AG09309 (cell line): Measurements from ENCODE around the gene SLC22A13.

ENCODE experiments used
- DNase-seq: peaks from one replicate; pipeline ENCODE4 v3.0.0-alpha.2; 2010; ENCODE audit warnings: low read depth
- H3K4me3 ChIP-seq: 2 replicates; pipeline ENCODE4 v1.5.1; 2011; ENCODE audit warnings: mild to moderate bottlenecking, low read depth, low read length, moderate library complexity; ENCODE audit not compliant: control insufficient read depth
- TF ChIP-seq, protein P1 (sequence below): IDR thresholded peaks from 2 replicates; pipeline ENCODE4 v1.5.1; 2011; ENCODE audit warnings: mild to moderate bottlenecking, low read depth, low read length, inconsistent platforms; ENCODE audit not compliant: insufficient read depth, control insufficient read depth; ENCODE audit errors: missing control alignments

SLC22A13 gene

DNA sequence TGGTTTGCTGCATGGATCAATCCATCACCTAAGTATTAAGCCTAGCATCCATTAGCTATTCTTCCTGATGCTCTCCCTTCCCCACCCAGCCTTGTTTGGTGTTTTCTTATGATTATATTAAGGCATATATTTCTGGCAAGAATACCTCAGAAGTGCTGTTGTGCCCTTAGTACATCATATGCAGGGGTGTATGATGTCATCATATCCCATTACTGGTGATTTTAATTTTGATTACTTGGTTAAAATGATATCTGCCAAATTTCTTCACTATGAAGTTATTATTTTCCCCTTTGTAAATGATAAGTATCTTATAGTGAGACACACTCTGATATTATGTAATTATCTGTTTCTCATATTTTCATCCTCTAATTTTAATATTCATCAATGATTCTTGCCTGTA lies 31.9 kb downstream of the SLC22A13 start:
- DNase-seq = no peak
- TF ChIP-seq, protein P1, sequence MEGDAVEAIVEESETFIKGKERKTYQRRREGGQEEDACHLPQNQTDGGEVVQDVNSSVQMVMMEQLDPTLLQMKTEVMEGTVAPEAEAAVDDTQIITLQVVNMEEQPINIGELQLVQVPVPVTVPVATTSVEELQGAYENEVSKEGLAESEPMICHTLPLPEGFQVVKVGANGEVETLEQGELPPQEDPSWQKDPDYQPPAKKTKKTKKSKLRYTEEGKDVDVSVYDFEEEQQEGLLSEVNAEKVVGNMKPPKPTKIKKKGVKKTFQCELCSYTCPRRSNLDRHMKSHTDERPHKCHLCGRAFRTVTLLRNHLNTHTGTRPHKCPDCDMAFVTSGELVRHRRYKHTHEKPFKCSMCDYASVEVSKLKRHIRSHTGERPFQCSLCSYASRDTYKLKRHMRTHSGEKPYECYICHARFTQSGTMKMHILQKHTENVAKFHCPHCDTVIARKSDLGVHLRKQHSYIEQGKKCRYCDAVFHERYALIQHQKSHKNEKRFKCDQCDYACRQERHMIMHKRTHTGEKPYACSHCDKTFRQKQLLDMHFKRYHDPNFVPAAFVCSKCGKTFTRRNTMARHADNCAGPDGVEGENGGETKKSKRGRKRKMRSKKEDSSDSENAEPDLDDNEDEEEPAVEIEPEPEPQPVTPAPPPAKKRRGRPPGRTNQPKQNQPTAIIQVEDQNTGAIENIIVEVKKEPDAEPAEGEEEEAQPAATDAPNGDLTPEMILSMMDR = no peak
- no peak overlapping the region for H3K4me3 ChIP-seq

DNA sequence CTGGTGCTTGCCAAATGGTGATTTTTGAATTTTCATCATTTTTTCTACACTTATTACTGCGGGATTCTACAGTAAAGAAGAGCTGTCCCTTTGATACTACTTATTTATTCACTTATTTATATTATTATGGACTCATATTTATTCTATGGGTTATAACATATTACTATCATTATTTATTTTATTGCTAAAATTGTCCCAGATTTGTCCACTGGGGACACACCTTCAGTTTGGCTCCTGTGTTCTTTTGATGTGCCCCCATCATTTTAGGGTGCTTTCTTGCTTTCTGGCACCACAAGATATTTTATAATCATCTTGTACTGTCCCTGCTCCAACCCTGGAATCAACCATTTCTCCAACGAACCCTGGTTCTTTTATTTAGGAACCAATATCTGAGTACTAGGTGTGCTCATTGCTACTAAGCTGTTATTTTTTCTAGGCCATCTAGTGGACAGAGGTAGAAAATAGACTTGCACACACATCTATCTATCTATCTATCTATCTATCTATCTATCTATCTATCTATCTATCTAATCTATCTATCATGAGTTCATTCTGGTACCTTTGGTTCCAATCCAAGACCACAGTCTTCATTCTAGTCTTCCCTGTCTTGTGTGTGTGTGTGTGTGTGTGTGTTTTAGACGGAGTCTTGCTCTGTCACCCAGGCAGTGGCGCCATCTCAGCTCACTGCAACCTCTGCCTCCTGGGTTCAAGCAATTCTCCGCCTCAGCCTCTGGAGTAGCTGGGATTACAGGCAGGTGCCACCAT lies 32.5 kb downstream of the SLC22A13 start:
- no peak overlapping the region for H3K4me3 ChIP-seq
- TF ChIP-seq, protein P1 = peak; percentile 45
- no peak for DNase-seq

DNA sequence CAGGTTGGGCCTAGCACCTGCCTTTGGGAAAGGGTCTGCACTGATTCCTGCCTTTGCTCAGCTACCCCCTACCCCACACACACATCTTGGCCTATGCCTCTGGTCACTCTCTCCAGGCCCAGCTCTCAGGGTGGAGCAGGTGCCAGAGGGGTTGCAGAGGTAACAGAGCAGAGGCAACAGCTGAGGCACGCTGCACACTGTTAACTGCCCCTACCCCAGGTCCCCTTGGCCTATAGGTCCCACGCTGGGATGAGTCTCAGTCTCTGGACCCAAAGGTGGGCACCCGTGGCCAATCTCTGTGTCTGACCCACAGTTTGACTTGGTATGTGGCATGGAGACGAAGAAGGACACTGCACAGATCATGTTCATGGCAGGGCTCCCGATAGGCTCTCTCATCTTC lies 41.3 kb downstream of the SLC22A13 start:
- no peak overlapping the region for H3K4me3 ChIP-seq
- no peak for DNase-seq
- TF ChIP-seq, protein P1 = no peak

DNA sequence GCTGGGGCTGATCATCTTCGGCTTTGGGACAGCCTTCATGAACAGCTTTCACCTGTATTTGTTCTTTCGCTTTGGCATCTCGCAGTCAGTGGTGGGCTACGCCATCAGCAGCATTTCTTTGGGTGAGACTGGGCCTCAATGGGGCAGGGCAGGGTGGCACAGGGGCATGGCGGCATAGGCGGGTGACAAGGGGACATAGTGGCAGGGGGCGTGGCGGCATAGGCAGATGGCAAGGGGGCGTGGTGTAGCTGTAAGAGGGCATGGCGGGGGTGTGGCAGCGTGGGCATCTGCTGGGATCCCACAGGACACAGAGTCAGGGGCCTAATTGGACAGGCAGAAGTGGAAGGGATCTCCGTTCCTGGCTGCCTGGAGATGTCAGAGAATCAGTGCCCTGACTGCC lies 42.0 kb downstream of the SLC22A13 start:
- TF ChIP-seq, protein P1 = no peak
- H3K4me3 ChIP-seq = no peak overlapping the region
- no peak for DNase-seq

GRCh38 chr3:38308456-38308855 lies 42.8 kb downstream of the SLC22A13 start:
- no peak overlapping the region for H3K4me3 ChIP-seq
- no peak for DNase-seq
- TF ChIP-seq, protein P1 = no peak

GRCh38 chr3:38311476-38311875 lies 45.9 kb downstream of the SLC22A13 start:
- DNase-seq = no peak
- H3K4me3 ChIP-seq = no peak overlapping the region
- TF ChIP-seq, protein P1 = no peak

- DNase-seq = no peak
- TF ChIP-seq, protein P1 = no peak
- no peak overlapping the region for H3K4me3 ChIP-seq
These were observed 46.3 kb downstream of the SLC22A13 start for GRCh38 chr3:38311941-38312340.
